ENCODE measurements around the gene FAM50A.

GRCh38 chrX:154448484-154448883 lies 4.5 kb downstream of the FAM50A start:
- no peak for TF ChIP-seq POLR2A (IDR thresholded peaks at IDR 0.05; ENCODE audit: low read depth, low read length)
- no peak for TF ChIP-seq TAF1 (IDR thresholded peaks at IDR 0.05; ENCODE audit: borderline replicate concordance, low read depth, low read length)
